Glutamatergic neuron (in vitro differentiated cells): ENCODE data around the gene MROH8. TPM values are rescaled to one million over a fixed set of nuclear protein-coding genes. Genes with fewer than 3 reads are reported as not detected.

Experiments
- DNase-seq: peaks from one replicate; pipeline ENCODE4 v3.0.0; 2022
- H3K27ac Mint-ChIP-seq: one replicate; pipeline ENCODE4 v1.8.0; 2020; ENCODE audit warnings: mild to moderate bottlenecking, mixed read lengths, inconsistent platforms; ENCODE audit not compliant: unreplicated experiment
- H3K27me3 Mint-ChIP-seq: one replicate; pipeline ENCODE4 v1.8.0; 2020; ENCODE audit warnings: mild to moderate bottlenecking, moderate library complexity, mixed read lengths, inconsistent platforms; ENCODE audit not compliant: unreplicated experiment
- H3K36me3 Mint-ChIP-seq: one replicate; pipeline ENCODE4 v1.8.0; 2020; ENCODE audit warnings: mild to moderate bottlenecking, mixed read lengths, inconsistent platforms; ENCODE audit not compliant: unreplicated experiment
- H3K4me1 Mint-ChIP-seq: one replicate; pipeline ENCODE4 v1.8.0; 2020; ENCODE audit warnings: mild to moderate bottlenecking, low read depth, mixed read lengths, inconsistent platforms; ENCODE audit not compliant: unreplicated experiment
- H3K4me3 Mint-ChIP-seq: one replicate; pipeline ENCODE4 v1.8.0; 2020; ENCODE audit warnings: mild to moderate bottlenecking, mixed read lengths, inconsistent platforms; ENCODE audit not compliant: unreplicated experiment
- H3K9me3 Mint-ChIP-seq: one replicate; pipeline ENCODE4 v1.8.0; 2020; ENCODE audit warnings: mild to moderate bottlenecking, moderate library complexity, mixed read lengths, inconsistent platforms; ENCODE audit not compliant: unreplicated experiment
- long read RNA-seq: library from polyadenylated mRNA; unstranded; transcript quantifications from one replicate; pipeline ENCODE4 v2.0.0, GENCODE V29; 2020; ENCODE audit not compliant: unreplicated experiment
- total RNA-seq: library from RNA; stranded (reverse); fragmentation: NEBNext Ultra II Directional; extraction: Animal tissue kit (Norgen Biotek cat#: 25700); gene quantifications from one replicate; pipeline ENCODE4 v1.2.1, GENCODE V29; 2021; ENCODE audit not compliant: unreplicated experiment
- TF ChIP-seq, protein P1 (sequence below): fragments of 200-600 bp; sonication (generic); IDR thresholded peaks from one replicate; pipeline ENCODE4 v1.5.0; 2021; ENCODE audit not compliant: partially characterized antibody, unreplicated experiment

MROH8 gene
- 2.6 TPM for total RNA-seq
- long read RNA-seq, partial matches to known transcripts = 0 of 1 reads
- long read RNA-seq, other reads (novel, unspliced or antisense) = 1 of 1 reads

DNA sequence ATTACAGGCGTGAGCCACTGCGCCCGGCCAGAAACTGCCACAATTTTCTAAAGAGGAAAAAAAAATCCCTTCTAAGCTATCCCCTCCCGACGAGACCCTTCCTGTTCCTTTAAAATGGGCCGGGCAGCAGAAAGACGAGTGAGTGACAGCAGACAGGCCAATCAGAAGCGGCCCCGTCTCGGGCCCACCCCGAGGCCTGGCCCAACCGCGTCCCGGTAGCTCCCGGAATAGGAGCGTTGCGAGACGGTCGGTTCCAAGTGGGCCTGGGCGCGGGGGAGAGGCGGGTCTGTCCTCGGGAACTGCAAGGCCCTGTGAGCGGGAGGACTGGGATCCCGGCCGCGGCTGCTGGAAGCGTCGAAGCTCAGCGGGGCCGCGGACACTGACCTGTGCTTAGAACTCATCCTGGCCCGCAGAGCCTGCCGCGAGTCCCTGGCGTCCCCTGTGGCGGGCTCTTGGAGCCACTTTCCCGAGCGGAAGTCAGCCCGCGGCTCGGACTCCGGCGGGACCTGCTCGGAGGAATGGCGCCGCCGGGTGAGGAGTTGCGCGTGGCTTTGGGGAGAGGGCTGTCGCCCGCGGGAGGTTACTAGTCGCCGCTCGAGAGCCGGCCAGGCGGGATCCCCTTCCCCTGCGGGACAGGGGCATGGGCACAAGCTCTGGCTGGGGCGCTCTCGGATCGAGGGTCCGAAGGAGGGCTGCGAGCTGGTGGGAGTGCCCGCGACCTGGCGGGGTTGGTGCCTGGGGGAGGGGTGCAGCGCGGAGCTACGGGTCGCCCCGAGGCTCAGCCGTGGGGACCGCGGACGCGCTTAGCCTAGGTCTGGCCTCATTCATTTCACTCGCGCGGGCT lies at the start of gene MROH8, which contains the start of gene RPN2:
MROH8 (minus strand) TSS at position 710 of the 844 bp plus-strand sequence.
RPN2 (plus strand) TSS at position 492 of the 844 bp plus-strand sequence; CDS start at position 519, 27 bp downstream.
- Mint-ChIP-seq H3K27ac (peak within 1 kb of the TSS; percentile 97), H3K9me3 (peaks cover 11% of the 10 kb centered on the region), H3K4me1 (peaks cover 13% of the 10 kb centered on the region), H3K36me3 (no peaks in the 10 kb centered on the region), H3K4me3 (peak within 1 kb of the TSS; percentile 97), H3K27me3 (peaks cover 8% of the 10 kb centered on the region)
- TF ChIP-seq, protein P1, sequence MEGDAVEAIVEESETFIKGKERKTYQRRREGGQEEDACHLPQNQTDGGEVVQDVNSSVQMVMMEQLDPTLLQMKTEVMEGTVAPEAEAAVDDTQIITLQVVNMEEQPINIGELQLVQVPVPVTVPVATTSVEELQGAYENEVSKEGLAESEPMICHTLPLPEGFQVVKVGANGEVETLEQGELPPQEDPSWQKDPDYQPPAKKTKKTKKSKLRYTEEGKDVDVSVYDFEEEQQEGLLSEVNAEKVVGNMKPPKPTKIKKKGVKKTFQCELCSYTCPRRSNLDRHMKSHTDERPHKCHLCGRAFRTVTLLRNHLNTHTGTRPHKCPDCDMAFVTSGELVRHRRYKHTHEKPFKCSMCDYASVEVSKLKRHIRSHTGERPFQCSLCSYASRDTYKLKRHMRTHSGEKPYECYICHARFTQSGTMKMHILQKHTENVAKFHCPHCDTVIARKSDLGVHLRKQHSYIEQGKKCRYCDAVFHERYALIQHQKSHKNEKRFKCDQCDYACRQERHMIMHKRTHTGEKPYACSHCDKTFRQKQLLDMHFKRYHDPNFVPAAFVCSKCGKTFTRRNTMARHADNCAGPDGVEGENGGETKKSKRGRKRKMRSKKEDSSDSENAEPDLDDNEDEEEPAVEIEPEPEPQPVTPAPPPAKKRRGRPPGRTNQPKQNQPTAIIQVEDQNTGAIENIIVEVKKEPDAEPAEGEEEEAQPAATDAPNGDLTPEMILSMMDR = no peak
- peak; percentile 98 for DNase-seq

DNA sequence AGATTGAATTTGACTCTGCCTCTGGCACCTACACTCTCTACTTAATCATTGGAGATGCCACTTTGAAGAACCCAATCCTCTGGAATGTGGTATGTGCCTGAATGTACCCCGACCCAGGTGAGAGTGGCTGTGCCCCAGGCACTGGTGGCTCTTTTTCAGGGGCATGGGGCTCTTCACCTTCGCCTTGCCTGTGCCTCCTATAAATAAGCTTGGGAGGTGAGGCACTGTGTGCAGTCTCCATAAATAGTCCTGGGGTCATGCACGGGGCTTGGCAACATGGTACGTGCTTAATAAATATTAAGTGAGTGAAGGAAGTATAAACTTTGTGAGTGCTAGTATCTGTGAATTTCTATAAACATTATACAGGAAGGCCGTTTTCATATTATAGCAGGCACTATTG lies 49.3 kb upstream of the MROH8 start:
- H3K9me3 Mint-ChIP-seq = peaks cover 1% of the 10 kb centered on the region
- H3K4me1 Mint-ChIP-seq = peaks cover 5% of the 10 kb centered on the region
- TF ChIP-seq, protein P1 = no peak
- peaks cover 6% of the 10 kb centered on the region for H3K36me3 Mint-ChIP-seq
- no peak overlapping the region for H3K27ac Mint-ChIP-seq
- peaks cover 3% of the 10 kb centered on the region for H3K27me3 Mint-ChIP-seq
- DNase-seq = no peak
- H3K4me3 Mint-ChIP-seq = no peak overlapping the region

DNA sequence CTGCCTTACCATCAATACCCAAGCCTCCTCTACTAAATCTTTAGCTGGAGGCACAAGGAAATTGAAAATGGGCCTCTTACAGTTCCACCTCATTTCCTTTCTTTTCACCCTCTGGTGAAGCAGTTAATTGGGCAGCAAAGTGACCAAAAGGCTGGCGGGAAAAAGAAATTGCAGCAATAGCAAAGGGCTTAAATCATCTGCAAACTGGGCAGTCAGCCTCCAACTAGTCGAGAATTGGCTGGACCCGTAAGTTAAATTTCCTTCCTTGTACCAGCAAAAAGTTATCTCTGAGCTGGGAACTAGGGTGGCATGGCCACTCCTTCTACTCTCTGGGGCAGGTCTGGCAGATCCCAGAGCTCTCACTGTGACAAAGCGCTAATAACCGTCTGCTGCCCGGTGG lies 48.7 kb upstream of the MROH8 start:
- DNase-seq = no peak
- Mint-ChIP-seq H3K4me1 (peaks cover 5% of the 10 kb centered on the region), H3K36me3 (peaks cover 6% of the 10 kb centered on the region), H3K27me3 (peaks cover 3% of the 10 kb centered on the region), H3K4me3 (no peak overlapping the region), H3K9me3 (peaks cover 1% of the 10 kb centered on the region), H3K27ac (no peak overlapping the region)
- TF ChIP-seq, protein P1 = no peak

DNA sequence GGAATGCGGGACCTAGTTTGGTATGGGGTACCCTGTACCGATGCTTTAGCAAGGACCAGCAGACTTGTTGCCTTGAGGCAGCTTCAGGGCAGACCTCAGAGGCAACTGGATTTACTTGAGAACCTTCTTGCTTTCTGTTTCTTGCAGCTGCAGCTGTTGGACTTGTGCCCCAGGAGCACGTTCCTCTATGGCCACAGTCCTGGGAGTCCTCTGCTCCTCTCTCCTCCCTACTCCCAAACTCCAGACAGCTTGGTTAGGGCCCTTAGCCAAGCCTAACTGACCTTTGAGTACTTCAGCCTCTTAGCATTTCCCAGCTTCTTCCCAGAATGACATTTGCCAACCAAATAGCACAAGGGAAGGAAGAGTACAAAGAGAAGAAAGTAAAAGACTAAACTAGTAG lies 47.5 kb upstream of the MROH8 start:
- Mint-ChIP-seq H3K27me3 (peaks cover 3% of the 10 kb centered on the region), H3K27ac (no peak overlapping the region), H3K9me3 (peaks cover 1% of the 10 kb centered on the region), H3K4me1 (peaks cover 5% of the 10 kb centered on the region), H3K36me3 (peaks cover 6% of the 10 kb centered on the region), H3K4me3 (no peak overlapping the region)
- TF ChIP-seq, protein P1 = no peak
- DNase-seq = no peak

DNA sequence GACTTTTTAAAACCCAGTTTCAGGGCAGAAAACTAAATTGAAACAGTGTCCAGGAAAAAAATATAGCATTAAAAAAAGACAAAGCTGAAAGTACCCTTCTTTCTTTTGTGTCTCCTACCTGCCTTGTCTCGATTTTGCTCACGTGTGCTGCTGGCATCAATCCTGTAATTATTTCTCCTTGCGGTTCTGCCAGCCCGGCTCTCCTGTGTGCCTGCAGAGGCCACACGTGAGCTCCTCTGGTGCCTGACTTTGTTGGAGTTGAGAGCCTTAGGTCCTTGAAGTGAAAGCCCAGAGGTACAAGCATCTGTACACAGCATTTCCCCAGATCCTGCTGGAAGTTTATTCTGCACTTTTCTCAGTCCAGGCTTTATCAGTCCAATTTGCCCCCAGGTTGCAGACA lies 45.8 kb upstream of the MROH8 start:
- Mint-ChIP-seq H3K27me3 (peaks cover 3% of the 10 kb centered on the region), H3K27ac (no peak overlapping the region), H3K4me1 (peaks cover 10% of the 10 kb centered on the region), H3K9me3 (peaks cover 1% of the 10 kb centered on the region), H3K4me3 (no peak overlapping the region), H3K36me3 (peaks cover 6% of the 10 kb centered on the region)
- DNase-seq = no peak
- TF ChIP-seq, protein P1 = no peak
